ENCODE results near the gene GPR141. TPM values are rescaled to one million over a fixed set of nuclear protein-coding genes. Genes with fewer than 3 reads are reported as not detected.

The GPR141 gene
- total and polyA plus RNA-seq, 9 of the 15 experiments (the other 6 are each of a cell fraction or from before 2014, with no cell fraction given): not detected

GRCh38 chr7:37670436-37670835, 13.1 kb upstream of the GPR141 start:
- Histone ChIP-seq H3K4me1 (replicated peaks in 1 of 2; ENCODE audit: control insufficient read depth in 2 of 2, insufficient read depth in 2 of 2, low read length in 2 of 2) (no peaks in the 10 kb centered on the region), H2AFZ (ENCODE audit: low read depth, low read length) (no peak overlapping the region), H3K9me1 (ENCODE audit: control insufficient read depth, insufficient read depth, low read length) (no peaks in the 10 kb centered on the region), H3K9me3 (replicated peaks; ENCODE audit: control insufficient read depth, insufficient read depth, low read depth, low read length) (no peaks in the 10 kb centered on the region), H3K27me3 (ENCODE audit: control insufficient read depth in 2 of 2, insufficient read depth in 2 of 2, low read length in 2 of 2) (no peaks in the 10 kb centered on the region), H3K79me2 (ENCODE audit: control insufficient read depth, insufficient read depth, low read length) (no peaks in the 10 kb centered on the region), H3K9ac (ENCODE audit: insufficient read depth in 1 of 2, low read depth in 2 of 2, low read length in 2 of 2) (no peak overlapping the region), H3K4me3 (no peak overlapping the region), H3K4me2 (ENCODE audit: insufficient read depth, low read length) (no peak overlapping the region), H3K36me3 (ENCODE audit: control insufficient read depth, insufficient read depth, low read length) (no peaks in the 10 kb centered on the region), H3K27ac (ENCODE audit: extremely low read depth, low read depth, low read length) (no peak overlapping the region), H4K20me1 (replicated peaks; ENCODE audit: control insufficient read depth, insufficient read depth, low read length) (no peaks in the 10 kb centered on the region)
- POLR2A ChIA-PET: no interaction called here
- BruUV-seq (replicated peaks): no TSS peak
- WGBS (ENCODE audit: insufficient coverage, low coverage, missing lambda C conversion rate): 0% methylated on average over 1 of the region's 1 CpG
- in situ Hi-C loops (cut with MboI) (no loop called here), intact Hi-C loops (cut with micrococcal nuclease) (no loop called here)
- no peak for ATAC-seq
- DNase-seq (ENCODE audit: extremely low read depth in 1 of 4, low spot score in 3 of 4): no peak
- FAIRE-seq: no peak
- CTCF ChIA-PET (ENCODE audit: low intra/inter-chr PET ratio): no interaction called here
- TF ChIP-seq ZHX1 (conservative IDR thresholded peaks at IDR 0.05; ENCODE audit: low read length) (no peak), RERE (CRISPR knock-in tag; IDR thresholded peaks at IDR 0.05; ENCODE audit: borderline replicate concordance) (no peak), MCM2 (IDR thresholded peaks at IDR 0.05; ENCODE audit: low read depth) (no peak), ZNF398 (CRISPR knock-in tag; IDR thresholded peaks at IDR 0.05) (no peak), ZBTB17 (CRISPR knock-in tag; IDR thresholded peaks at IDR 0.05) (no peak), HIVEP1 (CRISPR knock-in tag; IDR thresholded peaks at IDR 0.05) (no peak), ZBTB33 (CRISPR knock-in tag; IDR thresholded peaks at IDR 0.05) (no peak)

Data from K562 (cell line).